HG02588 (cell line): ENCODE data around the gene URI1.
A peak's percentile ranks its signal among the peaks of the same experiment; 100 is the strongest.
"Not testable (repeated sequence)": the region's sequence is repeated elsewhere in the genome, so short reads cannot be mapped to it uniquely, and the experiment has no call there.

ENCODE experiments used
- ATAC-seq: cut with Tn5 transposase; IDR thresholded peaks from one replicate; pipeline ENCODE4 v1.9.1; 2021; ENCODE audit warnings: mild to moderate bottlenecking, moderate library complexity; ENCODE audit not compliant: unreplicated experiment

Gene URI1

GRCh38 chr19:29942404-29943261, 594 bp downstream of the URI1 start:
- ATAC-seq, result peak; percentile 74

- no peak for ATAC-seq
Measured at GRCh38 chr19:29943615-29944014, 1.6 kb downstream of the URI1 start.

GRCh38 chr19:29944390-29945012, 2.5 kb downstream of the URI1 start:
- ATAC-seq, result no peak

DNA sequence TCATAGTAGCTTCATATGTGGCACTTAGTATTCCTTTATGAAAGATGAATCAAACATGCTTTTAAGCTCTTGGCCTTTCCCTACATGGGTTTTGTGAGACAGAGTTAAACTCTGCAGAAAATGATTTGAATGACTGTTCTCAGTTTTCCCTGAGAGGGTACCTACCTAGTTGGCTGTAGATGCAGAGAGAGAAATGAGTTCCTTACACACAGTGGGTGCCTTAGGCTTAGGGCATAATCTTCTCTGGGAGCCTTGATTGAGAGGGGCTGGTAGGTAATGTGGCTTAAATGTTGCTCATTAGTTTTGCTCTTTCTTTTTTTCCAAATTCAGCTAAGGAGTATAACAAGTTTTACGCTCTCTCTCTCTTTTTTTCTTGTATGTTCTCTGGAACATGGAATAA, 3.0 kb downstream of the URI1 start:
- ATAC-seq, result no peak

DNA sequence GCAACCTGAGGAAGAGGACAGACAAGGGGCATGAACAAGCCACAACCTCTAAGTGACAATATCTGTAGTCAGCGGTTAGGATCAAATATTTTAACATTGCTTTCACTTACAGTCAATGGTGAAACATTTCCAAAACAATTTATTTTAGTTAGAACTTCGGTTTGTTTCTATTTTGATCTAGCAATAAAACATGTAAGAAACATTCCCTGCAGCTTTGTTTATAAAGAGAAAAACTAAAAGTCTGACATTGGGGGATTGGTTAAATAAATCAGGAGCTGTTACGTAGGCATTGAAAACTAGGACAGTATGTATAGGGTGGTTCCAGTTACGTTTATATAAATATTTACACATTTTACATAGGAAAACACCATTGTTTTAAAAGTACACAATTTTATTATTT, 3.4 kb downstream of the URI1 start:
- no peak for ATAC-seq

- no peak for ATAC-seq
Measured at GRCh38 chr19:29946645-29947044, 4.6 kb downstream of the URI1 start.

GRCh38 chr19:29947871-29948270, 5.8 kb downstream of the URI1 start:
- ATAC-seq, result no peak

DNA sequence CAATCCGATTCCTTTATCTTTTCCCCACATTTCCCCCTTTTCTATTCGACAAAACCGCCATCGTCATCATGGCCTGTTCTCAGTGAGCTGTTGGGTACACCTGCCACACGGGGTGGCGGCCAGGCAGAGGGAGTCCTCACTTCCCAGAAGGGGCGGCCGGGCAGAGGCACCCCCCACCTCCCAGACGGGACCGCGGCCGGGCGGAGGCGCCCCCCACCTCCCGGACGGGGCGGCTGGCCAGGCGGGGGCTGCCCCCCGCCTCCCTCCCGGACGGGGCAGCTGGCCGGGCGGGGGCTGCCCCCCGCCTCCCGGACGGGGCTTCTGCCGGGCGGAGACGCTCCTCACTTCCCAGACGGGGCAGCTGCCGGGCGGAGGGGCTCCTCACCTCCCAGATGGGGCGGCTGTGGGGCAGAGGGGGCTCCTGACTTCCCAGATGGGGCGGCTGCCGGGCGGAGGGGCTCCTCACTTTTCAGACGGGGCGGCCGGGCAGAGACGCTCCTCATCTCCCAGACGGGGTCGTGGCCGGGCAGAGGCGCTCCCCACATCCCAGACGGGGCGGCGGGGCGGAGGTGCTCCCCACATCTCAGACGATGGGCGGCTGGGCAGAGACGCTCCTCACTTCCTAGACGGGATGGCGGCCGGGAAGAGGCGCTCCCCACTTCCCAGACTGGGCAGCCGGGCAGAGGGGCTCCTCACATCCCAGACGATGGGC, 6.9 kb downstream of the URI1 start:
- not testable (repeated sequence) for ATAC-seq

DNA sequence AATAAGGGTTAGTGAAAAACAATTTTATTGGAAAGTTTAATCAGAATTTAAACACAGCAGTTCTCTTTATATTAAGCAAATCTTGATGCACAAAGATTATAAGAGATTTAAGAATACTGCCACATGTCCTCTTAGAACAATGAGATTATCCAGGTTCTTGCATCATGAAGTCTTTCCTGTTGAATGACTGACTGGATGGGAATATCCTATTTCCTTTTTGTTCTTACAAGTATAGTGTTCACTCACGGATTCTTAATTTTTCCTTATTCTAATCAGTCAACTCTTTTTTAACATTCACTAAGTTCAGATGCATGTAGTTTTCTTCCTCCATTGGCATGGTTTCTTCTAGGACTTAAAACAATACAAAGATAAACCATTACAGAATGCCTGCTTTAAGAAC, 10.1 kb downstream of the URI1 start:
- no peak for ATAC-seq

DNA sequence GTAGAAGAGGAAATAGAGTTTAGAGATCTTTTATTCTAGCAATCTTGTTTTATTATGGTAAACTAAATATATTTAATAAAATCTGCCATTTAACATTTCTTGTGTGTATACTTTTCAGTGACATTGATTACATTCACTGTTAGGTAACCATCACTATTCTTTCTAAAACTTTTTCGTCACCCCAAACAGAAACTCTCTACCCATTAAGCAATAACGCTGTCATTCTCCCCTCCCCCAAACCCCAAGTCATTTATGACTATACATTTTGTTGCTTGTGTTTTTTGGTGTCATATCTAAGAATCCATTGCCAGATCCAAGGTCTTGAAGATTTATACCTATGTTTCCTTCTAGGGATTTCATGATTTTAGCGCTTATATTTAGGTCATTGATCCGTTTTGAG, 10.6 kb downstream of the URI1 start:
- no peak for ATAC-seq

DNA sequence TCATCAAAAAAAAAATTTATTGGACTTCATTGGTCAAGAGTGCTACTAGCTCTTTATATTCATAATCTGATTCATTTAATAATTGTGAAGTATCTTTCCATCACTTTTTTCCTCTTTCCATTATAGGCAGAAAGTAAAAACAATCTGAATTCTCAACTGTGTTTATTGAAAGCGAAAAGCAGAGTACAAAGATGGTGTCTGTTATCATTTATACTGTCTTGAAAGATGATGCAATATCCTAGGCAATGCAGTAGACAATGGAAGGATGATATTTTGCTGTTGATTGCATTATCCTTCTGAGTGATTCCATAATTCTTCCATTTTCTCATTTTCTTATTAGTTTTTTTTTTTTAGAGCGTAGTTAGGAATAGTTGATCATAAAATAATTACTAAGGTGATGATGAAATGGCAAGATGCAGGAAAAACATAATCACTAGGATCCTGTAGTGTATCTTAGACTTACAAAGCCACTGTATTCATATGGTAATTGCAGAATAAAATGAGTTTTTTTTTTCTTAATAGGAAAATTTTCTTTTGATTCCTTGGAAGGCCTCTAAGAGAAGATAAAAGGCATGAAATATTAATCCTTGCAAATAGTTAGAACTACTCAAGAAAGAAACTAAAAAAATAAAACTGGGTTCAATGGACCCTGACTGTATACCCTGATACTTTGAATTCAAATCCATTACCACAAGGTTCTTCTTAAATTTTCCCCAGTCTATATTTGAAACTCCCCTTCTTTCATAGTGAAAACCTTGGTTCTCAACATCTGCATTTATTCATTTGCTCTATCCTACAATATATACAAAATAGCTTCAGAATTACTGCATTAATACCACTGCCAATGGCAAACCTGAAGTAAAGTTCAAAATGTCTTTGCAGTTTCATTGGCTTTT, 11.6 kb downstream of the URI1 start:
- no peak for ATAC-seq

- no peak for ATAC-seq
Measured at GRCh38 chr19:29956855-29957254, 14.8 kb downstream of the URI1 start.

GRCh38 chr19:29961311-29961710, 19.3 kb downstream of the URI1 start:
- ATAC-seq, result no peak

DNA sequence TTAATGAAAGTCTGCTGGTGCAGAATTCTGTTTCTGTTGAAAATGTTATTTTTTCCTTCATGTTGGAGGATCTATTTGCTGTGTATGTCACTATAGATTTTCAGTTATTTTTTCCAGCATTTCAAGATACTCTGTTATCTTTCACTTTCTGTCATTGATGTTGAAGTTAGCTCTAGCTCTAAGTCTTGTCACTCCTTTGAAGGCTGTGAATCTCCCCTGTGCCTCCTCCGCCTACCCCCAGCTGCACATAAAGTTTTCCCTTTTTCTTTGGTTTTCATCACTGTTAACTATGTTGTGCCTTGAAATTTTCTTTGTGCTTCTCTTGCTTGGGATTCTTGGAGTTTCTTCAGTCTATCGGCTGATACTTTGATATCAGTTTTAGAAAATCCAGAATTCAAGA, 20.8 kb downstream of the URI1 start:
- no peak for ATAC-seq

DNA sequence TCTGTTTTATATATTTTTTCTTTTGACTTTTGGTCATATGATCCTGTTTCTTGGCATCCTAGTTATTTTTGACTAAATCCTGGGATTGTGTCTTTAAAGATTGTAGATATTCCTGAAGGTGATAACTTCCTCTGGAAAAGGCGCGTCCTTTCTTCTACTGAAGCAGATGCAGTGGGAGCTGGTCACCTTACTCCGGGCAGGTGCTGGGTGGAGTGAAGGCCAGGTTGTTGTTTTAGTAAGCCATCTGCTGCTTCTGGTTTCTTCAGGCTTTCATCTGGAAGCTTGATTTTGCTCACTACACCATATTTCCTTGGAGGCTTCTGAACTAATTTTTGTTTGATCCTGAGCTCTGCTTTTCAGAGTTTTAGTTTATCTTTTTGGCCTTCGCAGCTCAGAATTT, 21.5 kb downstream of the URI1 start:
- no peak for ATAC-seq

GRCh38 chr19:29964171-29964570, 22.1 kb downstream of the URI1 start:
- no peak for ATAC-seq

DNA sequence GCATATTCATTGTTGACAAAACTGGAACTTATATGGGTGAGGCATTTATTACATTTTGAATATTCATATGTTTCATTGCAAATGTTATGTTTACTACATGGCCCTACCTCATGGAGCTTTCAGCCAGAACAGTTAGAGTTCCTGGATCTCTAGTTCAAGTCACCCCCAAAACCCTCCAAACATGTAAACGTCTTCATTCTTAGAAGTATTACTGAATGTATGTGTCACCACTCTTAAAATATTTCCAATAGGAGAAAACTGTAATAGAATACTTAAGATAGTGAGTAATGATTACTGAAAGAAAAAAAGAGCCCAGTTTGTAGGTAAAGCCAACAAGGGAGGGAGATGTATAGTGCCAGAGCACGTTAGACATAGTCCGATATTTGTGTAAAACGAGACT, 23.5 kb downstream of the URI1 start:
- ATAC-seq, result no peak

GRCh38 chr19:29966142-29966541, 24.1 kb downstream of the URI1 start:
- not testable (repeated sequence) for ATAC-seq

DNA sequence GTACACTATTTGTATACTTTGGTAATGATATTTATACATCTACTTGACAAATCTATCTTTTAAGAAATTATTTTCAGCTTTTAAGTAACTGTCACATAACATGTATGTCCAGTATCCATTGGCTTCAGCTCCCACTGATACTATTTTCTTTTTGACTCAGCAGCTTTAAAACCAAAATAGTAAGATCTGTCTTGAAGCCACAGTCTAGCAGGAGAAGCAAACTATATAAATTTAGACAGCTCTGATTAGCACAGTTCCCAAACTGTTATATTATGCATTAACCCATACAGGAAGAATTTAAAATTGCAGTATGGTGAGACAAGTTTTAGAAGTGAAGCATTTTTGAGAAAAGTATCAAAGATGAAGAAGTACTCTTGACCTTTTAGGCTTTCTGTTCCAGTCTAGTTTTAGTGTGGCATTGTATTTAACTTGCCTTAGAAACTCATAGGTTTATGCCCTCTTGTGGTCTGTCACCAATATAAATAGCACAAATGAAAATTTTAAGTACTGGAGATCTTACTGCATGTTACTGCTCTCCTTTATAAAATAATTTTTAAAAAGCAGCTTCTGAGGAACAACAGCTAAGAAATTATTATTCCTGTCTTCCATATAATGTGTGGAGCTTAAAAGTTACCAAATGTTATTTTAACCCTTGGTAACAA, 24.7 kb downstream of the URI1 start:
- ATAC-seq, result no peak

DNA sequence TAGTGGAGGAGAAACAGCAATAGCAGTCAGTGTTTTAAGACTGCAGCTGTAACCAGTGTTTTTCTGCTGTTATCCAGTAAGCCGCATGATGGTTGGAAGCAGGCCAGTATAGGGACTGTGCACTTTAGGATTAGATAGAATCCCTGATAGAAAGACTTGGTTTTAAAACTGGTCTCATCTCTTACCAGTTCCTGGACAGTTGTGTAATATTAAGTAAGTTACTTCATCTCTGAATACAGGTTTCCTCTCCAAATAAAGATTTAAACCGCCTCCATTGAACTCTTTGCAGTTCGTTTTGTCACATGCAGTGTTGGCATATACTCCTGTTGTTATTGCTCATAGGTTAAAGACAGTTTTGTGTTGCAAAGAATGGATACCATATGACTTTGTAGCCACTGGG, 25.6 kb downstream of the URI1 start:
- ATAC-seq, result no peak
